ENCODE measurements around the gene RUSC2.

RUSC2 gene

GRCh38 chr9:35499701-35500030, 9.8 kb downstream of the RUSC2 start:
- no peak overlapping the region for H3K27ac ChIP-seq (ENCODE audit: insufficient read depth in 1 of 2, low read depth in 1 of 2, low read length in 2 of 2, poor library complexity in 1 of 2, severe bottlenecking in 2 of 2)
- 100% methylated on average over 1 of the region's 2 CpGs for WGBS (ENCODE audit: insufficient coverage)
- no peak for DNase-seq
- H3K27me3 ChIP-seq (replicated peaks in 2 of 5; ENCODE audit: control insufficient read depth in 4 of 5, insufficient read depth in 5 of 5, low read length in 4 of 5), result no peaks in the 10 kb centered on the region
- peaks cover 0 to 12% (median 3%) of the 10 kb centered on the region in 5 experiments for H3K9me3 ChIP-seq (ENCODE audit: control extremely low read depth in 1 of 5, control insufficient read depth in 4 of 5, insufficient read depth in 2 of 5, low read depth in 1 of 5, low read length in 4 of 5)
- CTCF ChIA-PET, result no interaction called here
- no peak overlapping the region for H3K4me3 ChIP-seq (ENCODE audit: control insufficient read depth in 1 of 7, extremely low read depth in 1 of 7, insufficient read depth in 4 of 7, low read depth in 2 of 7, low read length in 6 of 7)
- H3K4me1 ChIP-seq (ENCODE audit: control extremely low read depth in 1 of 4, control insufficient read depth in 4 of 4, insufficient read depth in 4 of 4, low read length in 3 of 4), result no peaks in the 10 kb centered on the region
- POLR2A ChIA-PET, result no interaction called here
- H3K36me3 ChIP-seq (ENCODE audit: control insufficient read depth in 4 of 4, insufficient read depth in 4 of 4, low read length in 3 of 4), result peaks cover 0 to 18% (median 9%) of the 10 kb centered on the region in 4 experiments

GRCh38 chr9:35500130-35500748, 10.3 kb downstream of the RUSC2 start:
- CTCF ChIA-PET, result no interaction called here
- POLR2A ChIA-PET, result no interaction called here
- peaks cover 0 to 12% (median 3%) of the 10 kb centered on the region in 5 experiments for H3K9me3 ChIP-seq (ENCODE audit: control extremely low read depth in 1 of 5, control insufficient read depth in 4 of 5, insufficient read depth in 2 of 5, low read depth in 1 of 5, low read length in 4 of 5)
- DNase-seq, result peak in 1 of 3 donors; percentile 51
- H3K27me3 ChIP-seq (replicated peaks in 2 of 5; ENCODE audit: control insufficient read depth in 4 of 5, insufficient read depth in 5 of 5, low read length in 4 of 5), result no peaks in the 10 kb centered on the region
- no peak overlapping the region for H3K27ac ChIP-seq (ENCODE audit: insufficient read depth in 1 of 2, low read depth in 1 of 2, low read length in 2 of 2, poor library complexity in 1 of 2, severe bottlenecking in 2 of 2)
- no CpG with 5 or more reads among the region's 1 CpG for WGBS (ENCODE audit: insufficient coverage)
- no peak overlapping the region for H3K4me3 ChIP-seq (ENCODE audit: control insufficient read depth in 1 of 7, extremely low read depth in 1 of 7, insufficient read depth in 4 of 7, low read depth in 2 of 7, low read length in 6 of 7)
- peaks cover 0 to 18% (median 9%) of the 10 kb centered on the region in 4 experiments for H3K36me3 ChIP-seq (ENCODE audit: control insufficient read depth in 4 of 4, insufficient read depth in 4 of 4, low read length in 3 of 4)
- H3K4me1 ChIP-seq (ENCODE audit: control extremely low read depth in 1 of 4, control insufficient read depth in 4 of 4, insufficient read depth in 4 of 4, low read length in 3 of 4), result no peaks in the 10 kb centered on the region

GRCh38 chr9:35501946-35502345, 12.0 kb downstream of the RUSC2 start:
- WGBS (ENCODE audit: insufficient coverage), result 100% methylated on average over 1 of the region's 1 CpG
- Histone ChIP-seq H3K27me3 (replicated peaks in 2 of 5; ENCODE audit: control insufficient read depth in 4 of 5, insufficient read depth in 5 of 5, low read length in 4 of 5) (no peaks in the 10 kb centered on the region), H3K4me1 (ENCODE audit: control extremely low read depth in 1 of 4, control insufficient read depth in 4 of 4, insufficient read depth in 4 of 4, low read length in 3 of 4) (no peaks in the 10 kb centered on the region), H3K36me3 (ENCODE audit: control insufficient read depth in 4 of 4, insufficient read depth in 4 of 4, low read length in 3 of 4) (peaks cover 0 to 6% (median under 1%) of the 10 kb centered on the region in 4 experiments), H3K4me3 (ENCODE audit: control insufficient read depth in 1 of 7, extremely low read depth in 1 of 7, insufficient read depth in 4 of 7, low read depth in 2 of 7, low read length in 6 of 7) (no peak overlapping the region), H3K9me3 (ENCODE audit: control extremely low read depth in 1 of 5, control insufficient read depth in 4 of 5, insufficient read depth in 2 of 5, low read depth in 1 of 5, low read length in 4 of 5) (peaks cover 0 to 12% (median 3%) of the 10 kb centered on the region in 5 experiments), H3K27ac (ENCODE audit: insufficient read depth in 1 of 2, low read depth in 1 of 2, low read length in 2 of 2, poor library complexity in 1 of 2, severe bottlenecking in 2 of 2) (no peak overlapping the region)
- ChIA-PET CTCF (no interaction called here), POLR2A (interaction anchor here (0.6 kb wide), 1 partner anchor 15 kb away, joined by 3 read pairs; no protein-coding TSS in a partner anchor)
- DNase-seq, result no peak

DNA sequence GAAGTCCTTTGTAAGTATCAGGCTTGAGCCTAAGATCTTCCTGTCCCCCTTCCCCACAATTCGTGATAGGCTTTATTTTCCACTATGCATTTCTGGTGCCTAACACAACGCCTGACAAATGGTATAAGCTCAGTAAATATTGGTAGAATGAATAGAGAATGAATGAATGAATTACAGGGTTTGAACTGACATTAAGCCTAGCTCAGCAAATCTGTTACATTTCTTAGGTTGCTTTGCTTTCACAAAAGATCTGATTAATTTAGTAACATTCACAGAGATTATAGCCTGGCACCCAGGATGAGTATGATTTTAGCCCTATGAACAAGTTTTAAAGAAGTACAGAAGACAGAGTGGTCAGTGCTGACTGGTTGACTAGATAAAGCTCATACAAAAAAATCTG, 16.4 kb downstream of the RUSC2 start:
- Histone ChIP-seq H3K27me3 (replicated peaks in 2 of 5; ENCODE audit: control insufficient read depth in 4 of 5, insufficient read depth in 5 of 5, low read length in 4 of 5) (no peaks in the 10 kb centered on the region), H3K4me1 (ENCODE audit: control extremely low read depth in 1 of 4, control insufficient read depth in 4 of 4, insufficient read depth in 4 of 4, low read length in 3 of 4) (peaks cover 0 to 4% (median 0%) of the 10 kb centered on the region in 4 experiments), H3K4me3 (ENCODE audit: control insufficient read depth in 1 of 7, extremely low read depth in 1 of 7, insufficient read depth in 4 of 7, low read depth in 2 of 7, low read length in 6 of 7) (no peak overlapping the region), H3K9me3 (ENCODE audit: control extremely low read depth in 1 of 5, control insufficient read depth in 4 of 5, insufficient read depth in 2 of 5, low read depth in 1 of 5, low read length in 4 of 5) (peaks cover 0 to 4% (median 0%) of the 10 kb centered on the region in 5 experiments), H3K27ac (ENCODE audit: insufficient read depth in 1 of 2, low read depth in 1 of 2, low read length in 2 of 2, poor library complexity in 1 of 2, severe bottlenecking in 2 of 2) (no peak overlapping the region), H3K36me3 (ENCODE audit: control insufficient read depth in 4 of 4, insufficient read depth in 4 of 4, low read length in 3 of 4) (no peaks in the 10 kb centered on the region)
- no CpG with 5 or more reads among the region's 2 CpGs for WGBS (ENCODE audit: insufficient coverage)
- CTCF ChIA-PET, result interaction anchor here (1.0 to 1.9 kb wide), 5 partner anchors 10 to 47 kb away, joined by 3 to 5 read pairs (median 5); no protein-coding TSS in a partner anchor
- DNase-seq, result no peak
- POLR2A ChIA-PET, result interaction anchor here (0.8 kb wide), 1 partner anchor 9 kb away, joined by 3 read pairs; no protein-coding TSS in a partner anchor

GRCh38 chr9:35508069-35508468, 18.2 kb downstream of the RUSC2 start:
- ChIA-PET POLR2A (no interaction called here), CTCF (interaction anchor here (1.8 to 1.9 kb wide), 2 partner anchors 8 to 21 kb away, joined by 5 read pairs; no protein-coding TSS in a partner anchor)
- H3K9me3 ChIP-seq (ENCODE audit: control extremely low read depth in 1 of 5, control insufficient read depth in 4 of 5, insufficient read depth in 2 of 5, low read depth in 1 of 5, low read length in 4 of 5), result peaks cover 0 to 4% (median 0%) of the 10 kb centered on the region in 5 experiments
- no peaks in the 10 kb centered on the region for H3K27me3 ChIP-seq (replicated peaks in 2 of 5; ENCODE audit: control insufficient read depth in 4 of 5, insufficient read depth in 5 of 5, low read length in 4 of 5)
- no peak overlapping the region for H3K4me3 ChIP-seq (ENCODE audit: control insufficient read depth in 1 of 7, extremely low read depth in 1 of 7, insufficient read depth in 4 of 7, low read depth in 2 of 7, low read length in 6 of 7)
- no peaks in the 10 kb centered on the region for H3K36me3 ChIP-seq (ENCODE audit: control insufficient read depth in 4 of 4, insufficient read depth in 4 of 4, low read length in 3 of 4)
- no peak overlapping the region for H3K27ac ChIP-seq (ENCODE audit: insufficient read depth in 1 of 2, low read depth in 1 of 2, low read length in 2 of 2, poor library complexity in 1 of 2, severe bottlenecking in 2 of 2)
- DNase-seq, result no peak
- peaks cover 0 to 4% (median 0%) of the 10 kb centered on the region in 4 experiments for H3K4me1 ChIP-seq (ENCODE audit: control extremely low read depth in 1 of 4, control insufficient read depth in 4 of 4, insufficient read depth in 4 of 4, low read length in 3 of 4)
- WGBS (ENCODE audit: insufficient coverage), result 100% methylated on average over 1 of the region's 3 CpGs

- ChIA-PET CTCF (interaction anchor here (0.6 to 1.2 kb wide), 5 partner anchors 10 to 507 kb away, joined by 3 to 4 read pairs (median 3); no protein-coding TSS in a partner anchor), POLR2A (no interaction called here)
- 90% methylated on average over 2 of the region's 3 CpGs for WGBS (ENCODE audit: insufficient coverage)
- Histone ChIP-seq H3K4me3 (ENCODE audit: control insufficient read depth in 1 of 7, extremely low read depth in 1 of 7, insufficient read depth in 4 of 7, low read depth in 2 of 7, low read length in 6 of 7) (no peak overlapping the region), H3K36me3 (ENCODE audit: control insufficient read depth in 4 of 4, insufficient read depth in 4 of 4, low read length in 3 of 4) (no peaks in the 10 kb centered on the region), H3K27ac (ENCODE audit: insufficient read depth in 1 of 2, low read depth in 1 of 2, low read length in 2 of 2, poor library complexity in 1 of 2, severe bottlenecking in 2 of 2) (no peak overlapping the region), H3K27me3 (replicated peaks in 2 of 5; ENCODE audit: control insufficient read depth in 4 of 5, insufficient read depth in 5 of 5, low read length in 4 of 5) (no peaks in the 10 kb centered on the region), H3K4me1 (ENCODE audit: control extremely low read depth in 1 of 4, control insufficient read depth in 4 of 4, insufficient read depth in 4 of 4, low read length in 3 of 4) (peaks cover 0 to 4% (median 0%) of the 10 kb centered on the region in 4 experiments), H3K9me3 (ENCODE audit: control extremely low read depth in 1 of 5, control insufficient read depth in 4 of 5, insufficient read depth in 2 of 5, low read depth in 1 of 5, low read length in 4 of 5) (no peaks in the 10 kb centered on the region)
- DNase-seq, result no peak
These were observed 20.5 kb downstream of the RUSC2 start for GRCh38 chr9:35510383-35510753.

DNA sequence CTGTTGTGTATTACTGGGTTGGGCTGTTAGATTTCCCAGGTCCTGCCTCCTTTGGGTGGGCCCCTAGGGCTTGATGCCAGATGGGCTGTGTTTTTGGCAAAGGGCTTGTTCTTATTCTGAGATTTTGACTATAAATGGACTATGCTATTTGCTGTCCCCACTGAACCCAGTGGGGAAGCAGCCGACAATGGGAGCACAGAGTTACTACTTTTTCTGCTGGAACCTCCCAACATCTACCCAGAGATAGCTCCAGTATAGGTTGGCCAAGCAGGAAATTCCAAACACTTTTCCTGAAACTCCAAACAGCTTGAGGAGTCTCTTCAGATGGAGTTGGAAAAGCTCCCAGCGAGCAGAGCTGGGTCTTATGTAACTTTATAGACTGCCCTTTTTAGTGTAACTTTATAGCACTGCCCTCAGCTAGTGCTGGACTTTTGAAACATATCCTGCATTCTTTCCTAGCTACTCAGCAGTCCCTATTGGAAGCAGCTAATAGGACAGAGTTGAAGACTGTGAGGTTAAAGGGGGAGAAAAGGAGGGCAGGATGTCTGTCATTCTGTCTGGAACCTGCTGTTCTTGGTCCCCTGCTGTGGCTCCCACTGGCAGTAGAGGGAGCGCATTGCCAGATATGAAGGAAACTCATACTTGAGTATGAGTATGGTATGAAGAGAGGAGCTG, 21.0 kb downstream of the RUSC2 start:
- DNase-seq, result no peak
- POLR2A ChIA-PET, result no interaction called here
- Histone ChIP-seq H3K27ac (ENCODE audit: insufficient read depth in 1 of 2, low read depth in 1 of 2, low read length in 2 of 2, poor library complexity in 1 of 2, severe bottlenecking in 2 of 2) (no peak overlapping the region), H3K4me3 (ENCODE audit: control insufficient read depth in 1 of 7, extremely low read depth in 1 of 7, insufficient read depth in 4 of 7, low read depth in 2 of 7, low read length in 6 of 7) (no peak overlapping the region), H3K4me1 (ENCODE audit: control extremely low read depth in 1 of 4, control insufficient read depth in 4 of 4, insufficient read depth in 4 of 4, low read length in 3 of 4) (peaks cover 0 to 9% (median 0%) of the 10 kb centered on the region in 4 experiments), H3K9me3 (ENCODE audit: control extremely low read depth in 1 of 5, control insufficient read depth in 4 of 5, insufficient read depth in 2 of 5, low read depth in 1 of 5, low read length in 4 of 5) (no peaks in the 10 kb centered on the region), H3K27me3 (replicated peaks in 2 of 5; ENCODE audit: control insufficient read depth in 4 of 5, insufficient read depth in 5 of 5, low read length in 4 of 5) (no peaks in the 10 kb centered on the region), H3K36me3 (ENCODE audit: control insufficient read depth in 4 of 4, insufficient read depth in 4 of 4, low read length in 3 of 4) (no peaks in the 10 kb centered on the region)
- WGBS (ENCODE audit: insufficient coverage), result 93% methylated on average over 3 of the region's 3 CpGs
- CTCF ChIA-PET, result interaction anchor here (0.7 to 1.0 kb wide), 4 partner anchors 30 to 150 kb away, joined by 3 read pairs; no protein-coding TSS in a partner anchor

Data from common myeloid progenitor, CD34-positive (primary cell).